Left renal cortex interstitium (tissue), 4 donors: ENCODE measurements around the gene SIPA1L3. TPM values are rescaled to one million over a fixed set of nuclear protein-coding genes. Genes with fewer than 3 reads are reported as not detected.

Experiments
- DNase-seq, 4 donors: peaks; one replicate each; pipeline ENCODE4 v3.0.0-alpha.2; 2013; ENCODE audit warnings: low read depth in 4 of 4, low spot score in 2 of 4, missing footprints in 1 of 4
- polyA plus RNA-seq, 4 donors: library from polyadenylated mRNA; unstranded; fragments of 120-200 nt; gene quantifications; one replicate each; pipeline ENCODE4 v1.2.1, GENCODE V29; 2013; ENCODE audit not compliant: insufficient read length in 4 of 4

SIPA1L3 gene
- polyA plus RNA-seq, 4 donors = 17.3 to 29.4 (median 22.8) TPM

GRCh38 chr19:38199340-38199739 lies 292.3 kb downstream of the SIPA1L3 start:
- DNase-seq = no peak

- DNase-seq = no peak
These were observed 294.7 kb downstream of the SIPA1L3 start for GRCh38 chr19:38201731-38202130.

- no peak for DNase-seq
These were observed 295.5 kb downstream of the SIPA1L3 start for GRCh38 chr19:38202504-38202903.

- no peak for DNase-seq
These were observed 296.2 kb downstream of the SIPA1L3 start for GRCh38 chr19:38203197-38203596.

- DNase-seq = no peak
These were observed 297.1 kb downstream of the SIPA1L3 start for GRCh38 chr19:38204096-38204495.

GRCh38 chr19:38204728-38205127 lies 297.7 kb downstream of the SIPA1L3 start:
- no peak for DNase-seq

- no peak for DNase-seq
These were observed 299.2 kb downstream of the SIPA1L3 start for GRCh38 chr19:38206006-38206745.

GRCh38 chr19:38206928-38207327 lies 299.9 kb downstream of the SIPA1L3 start:
- no peak for DNase-seq

- DNase-seq = no peak
These were observed 300.5 kb downstream of the SIPA1L3 start for GRCh38 chr19:38207543-38207942.

GRCh38 chr19:38208571-38208970 lies 301.6 kb downstream of the SIPA1L3 start:
- no peak for DNase-seq

- no peak for DNase-seq
These were observed 302.1 kb downstream of the SIPA1L3 start for GRCh38 chr19:38209152-38209551.

- DNase-seq = no peak
These were observed 302.9 kb downstream of the SIPA1L3 start for GRCh38 chr19:38209671-38210457.

GRCh38 chr19:38210458-38210987 lies 303.5 kb downstream of the SIPA1L3 start:
- peak in 1 of 4 donors; percentile 76 for DNase-seq

- DNase-seq = no peak
These were observed 304.2 kb downstream of the SIPA1L3 start for GRCh38 chr19:38211151-38211591.

GRCh38 chr19:38211766-38212165 lies 304.8 kb downstream of the SIPA1L3 start:
- no peak for DNase-seq

GRCh38 chr19:38213469-38213868 lies 306.5 kb downstream of the SIPA1L3 start:
- no peak for DNase-seq

GRCh38 chr19:38213911-38214625 lies 307.1 kb downstream of the SIPA1L3 start:
- no peak for DNase-seq

GRCh38 chr19:38216785-38217641 lies 310.0 kb downstream of the SIPA1L3 start:
- no peak for DNase-seq

GRCh38 chr19:38218204-38218603 lies 311.2 kb downstream of the SIPA1L3 start:
- no peak for DNase-seq

GRCh38 chr19:38219221-38219620 lies 312.2 kb downstream of the SIPA1L3 start:
- DNase-seq = no peak
